Progenitor cell of endocrine pancreas (in vitro differentiated cells): Measurements from ENCODE around the gene ZNF491. TPM values are rescaled to one million over a fixed set of nuclear protein-coding genes. Genes with fewer than 3 reads are reported as not detected.

Source experiments
- DNase-seq: peaks from one replicate; pipeline ENCODE4 v3.0.0; 2021; ENCODE audit warnings: low spot score; ENCODE audit not compliant: unreplicated experiment
- H3K27ac Mint-ChIP-seq: 2 replicates; pipeline ENCODE4 v1.8.0; 2021; ENCODE audit warnings: mild to moderate bottlenecking, moderate library complexity, mixed read lengths
- H3K27me3 Mint-ChIP-seq: 2 replicates; pipeline ENCODE4 v1.8.0; 2021; ENCODE audit warnings: mixed read lengths
- H3K36me3 Mint-ChIP-seq: 2 replicates; pipeline ENCODE4 v1.8.0; 2022; ENCODE audit warnings: mixed read lengths; ENCODE audit not compliant: insufficient read depth
- H3K4me1 Mint-ChIP-seq: 2 replicates; pipeline ENCODE4 v1.8.0; 2021; ENCODE audit warnings: low read depth, mixed read lengths
- H3K4me3 Mint-ChIP-seq: 2 replicates; pipeline ENCODE4 v1.8.0; 2021; ENCODE audit warnings: low read depth, mild to moderate bottlenecking, moderate library complexity, mixed read lengths
- H3K9me3 Mint-ChIP-seq: 2 replicates; pipeline ENCODE4 v1.8.0; 2021; ENCODE audit warnings: low read depth, mixed read lengths
- CTCF ChIP-seq: fragments of 200-600 bp; sonication (generic); IDR thresholded peaks from one replicate; pipeline ENCODE4 v1.5.0; 2021; ENCODE audit warnings: antibody characterized with exemption, mild to moderate bottlenecking; ENCODE audit not compliant: unreplicated experiment
- total RNA-seq: library from RNA; stranded (reverse); gene quantifications from 2 replicates; pipeline ENCODE4 v1.2.1, GENCODE V29; 2021

ZNF491 gene
- total RNA-seq, 1 donor from 2014 or later: 6.5 TPM

DNA sequence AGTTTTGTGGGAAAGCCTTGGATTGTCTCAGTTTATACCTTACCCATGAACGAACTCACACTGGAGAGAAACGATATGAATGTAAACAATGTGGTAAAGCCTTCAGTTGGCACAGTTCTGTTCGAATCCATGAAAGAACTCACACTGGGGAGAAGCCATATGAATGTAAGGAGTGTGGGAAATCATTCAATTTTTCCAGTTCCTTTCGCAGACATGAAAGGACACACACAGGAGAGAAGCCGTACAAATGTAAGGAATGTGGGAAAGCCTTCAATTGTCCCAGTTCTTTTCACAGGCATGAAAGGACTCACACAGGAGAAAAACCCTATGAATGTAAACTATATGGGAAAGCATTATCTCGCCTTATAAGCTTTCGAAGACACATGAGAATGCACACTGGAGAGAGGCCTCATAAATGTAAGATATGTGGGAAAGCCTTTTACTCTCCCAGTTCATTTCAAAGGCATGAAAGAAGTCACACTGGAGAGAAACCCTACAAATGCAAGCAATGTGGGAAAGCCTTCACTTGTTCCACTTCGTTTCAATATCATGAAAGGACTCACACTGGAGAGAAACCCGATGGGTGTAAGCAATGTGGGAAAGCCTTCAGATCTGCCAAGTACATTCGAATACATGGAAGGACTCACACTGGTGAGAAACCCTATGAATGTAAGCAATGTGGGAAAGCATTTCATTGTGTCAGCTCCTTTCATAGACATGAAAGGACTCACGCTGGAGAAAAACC, 8.2 kb downstream of the ZNF491 start:
- DNase-seq: no peak
- H3K27me3 Mint-ChIP-seq: no peaks in the 10 kb centered on the region
- peaks cover 46% of the 10 kb centered on the region for H3K9me3 Mint-ChIP-seq
- no peak overlapping the region for H3K4me3 Mint-ChIP-seq
- no peak overlapping the region for H3K27ac Mint-ChIP-seq
- H3K4me1 Mint-ChIP-seq: no peaks in the 10 kb centered on the region
- H3K36me3 Mint-ChIP-seq: peaks cover 60% of the 10 kb centered on the region
- no peak for TF ChIP-seq CTCF

GRCh38 chr19:11807099-11807380, 8.7 kb downstream of the ZNF491 start:
- Mint-ChIP-seq H3K27me3 (no peaks in the 10 kb centered on the region), H3K9me3 (peaks cover 46% of the 10 kb centered on the region), H3K4me1 (no peaks in the 10 kb centered on the region), H3K4me3 (no peak overlapping the region), H3K27ac (no peak overlapping the region), H3K36me3 (peaks cover 60% of the 10 kb centered on the region)
- TF ChIP-seq CTCF: no peak
- no peak for DNase-seq

- Mint-ChIP-seq H3K9me3 (peaks cover 19% of the 10 kb centered on the region), H3K36me3 (peaks cover 46% of the 10 kb centered on the region), H3K4me3 (peak overlapping the region; percentile 93), H3K4me1 (peaks cover 3% of the 10 kb centered on the region), H3K27me3 (no peaks in the 10 kb centered on the region), H3K27ac (peak overlapping the region; percentile 98)
- no peak for DNase-seq
- no peak for TF ChIP-seq CTCF
These were observed 15.3 kb downstream of the ZNF491 start for GRCh38 chr19:11813703-11814028.

DNA sequence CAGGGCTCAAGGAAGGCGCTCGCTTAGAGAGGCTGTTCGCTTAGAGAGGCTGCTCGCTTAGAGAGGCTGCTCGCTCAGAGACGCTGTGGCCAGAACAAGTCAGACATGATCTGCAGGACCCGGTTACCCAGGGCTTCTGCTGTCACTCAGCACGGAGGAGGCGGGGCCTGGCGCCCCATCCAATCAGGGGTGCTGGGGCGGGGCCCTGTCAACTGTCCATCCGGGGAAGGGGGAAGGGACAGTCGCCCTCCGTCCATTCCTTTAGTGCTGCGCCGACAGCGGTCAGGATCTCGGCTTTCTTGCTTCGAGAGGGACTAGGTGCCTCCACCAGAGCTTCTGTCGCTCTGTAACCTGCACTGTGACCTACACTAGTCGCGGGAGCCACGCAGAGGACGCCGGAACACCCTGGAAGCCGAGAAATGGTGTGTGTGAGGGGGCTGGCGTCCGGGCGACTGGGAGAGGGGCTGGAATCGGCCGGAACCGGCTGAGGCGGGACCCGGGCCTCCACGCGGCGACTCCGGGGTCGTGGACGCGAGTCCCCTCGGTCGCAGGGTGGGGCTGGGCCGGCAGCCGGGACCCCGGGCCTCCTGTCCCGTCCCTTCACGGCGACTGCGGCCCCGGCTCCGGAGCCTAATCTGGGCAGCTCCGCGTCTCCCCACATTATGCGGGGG, 15.8 kb downstream of the ZNF491 start, which contains the start of gene ZNF440:
Gene ZNF440 (plus strand): TSS at position 245 of the 671 bp plus-strand sequence. CDS start 175 bp downstream, at position 420.
- H3K4me3 Mint-ChIP-seq: peak within 1 kb of the TSS; percentile 93
- TF ChIP-seq CTCF: no peak
- peaks cover 3% of the 10 kb centered on the region for H3K4me1 Mint-ChIP-seq
- H3K27ac Mint-ChIP-seq: peak within 1 kb of the TSS; percentile 98
- peaks cover 17% of the 10 kb centered on the region for H3K9me3 Mint-ChIP-seq
- H3K27me3 Mint-ChIP-seq: no peaks in the 10 kb centered on the region
- DNase-seq: peak; percentile 94
- peaks cover 43% of the 10 kb centered on the region for H3K36me3 Mint-ChIP-seq

DNA sequence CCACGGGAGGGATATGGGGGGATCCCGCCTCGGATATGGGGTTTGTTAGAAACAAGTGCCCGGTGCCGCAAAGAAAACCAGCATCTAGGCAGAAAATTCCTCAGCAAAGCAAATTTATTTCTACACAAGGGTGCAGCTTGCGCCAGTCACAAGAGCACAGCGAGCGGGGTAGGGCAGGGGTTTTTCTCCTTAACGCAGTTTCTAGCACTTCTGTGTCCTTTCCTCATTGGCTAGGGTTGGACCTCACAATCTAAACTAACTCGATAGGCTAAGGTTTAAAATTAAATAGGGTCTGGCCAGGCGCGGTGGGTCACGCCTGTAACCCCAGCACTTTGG, 16.3 kb downstream of the ZNF491 start:
- H3K27me3 Mint-ChIP-seq: no peaks in the 10 kb centered on the region
- peaks cover 43% of the 10 kb centered on the region for H3K36me3 Mint-ChIP-seq
- peak overlapping the region; percentile 95 for H3K27ac Mint-ChIP-seq
- no peak for TF ChIP-seq CTCF
- no peak for DNase-seq
- peaks cover 17% of the 10 kb centered on the region for H3K9me3 Mint-ChIP-seq
- peaks cover 3% of the 10 kb centered on the region for H3K4me1 Mint-ChIP-seq
- peak overlapping the region; percentile 93 for H3K4me3 Mint-ChIP-seq
